GM18499 (cell line): ENCODE results near the gene CLPSL1.

Experiments
- ATAC-seq: cut with Tn5 transposase; IDR thresholded peaks from one replicate; pipeline ENCODE4 v1.9.1; 2021; ENCODE audit warnings: moderate number of reproducible peaks; ENCODE audit not compliant: insufficient read depth, unreplicated experiment

Gene CLPSL1

GRCh38 chr6:35794536-35795452, 14.0 kb downstream of the CLPSL1 start:
- no peak for ATAC-seq

DNA sequence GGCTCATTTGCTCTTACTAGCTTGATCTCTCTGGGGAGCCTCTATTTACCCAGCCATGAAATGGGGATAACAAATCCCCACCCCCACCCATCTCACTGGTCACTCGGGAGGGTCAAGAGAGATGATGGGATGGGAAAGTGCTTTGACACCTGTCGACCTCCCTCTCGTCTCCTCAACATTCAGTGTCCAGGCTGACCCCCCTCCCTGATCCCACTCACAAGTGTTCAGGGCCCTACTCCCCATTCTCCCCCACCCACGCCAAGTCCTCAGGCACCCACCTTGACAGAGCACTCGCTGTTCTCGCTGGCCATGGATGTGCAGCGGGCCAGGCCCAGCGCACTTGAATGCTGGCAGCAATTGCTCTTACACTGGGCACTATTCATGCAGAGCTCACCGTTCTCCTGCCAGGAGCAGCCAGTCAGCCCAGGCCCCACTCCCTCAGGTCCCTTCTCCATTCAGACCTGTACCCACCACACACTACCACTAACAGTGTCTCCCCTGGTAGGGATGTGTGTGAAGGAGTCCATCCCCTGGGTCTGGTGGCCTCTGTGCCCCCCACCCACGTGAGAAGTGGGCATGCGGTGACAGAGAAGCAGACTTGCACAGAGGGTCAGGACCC, 14.7 kb downstream of the CLPSL1 start:
- ATAC-seq: no peak

DNA sequence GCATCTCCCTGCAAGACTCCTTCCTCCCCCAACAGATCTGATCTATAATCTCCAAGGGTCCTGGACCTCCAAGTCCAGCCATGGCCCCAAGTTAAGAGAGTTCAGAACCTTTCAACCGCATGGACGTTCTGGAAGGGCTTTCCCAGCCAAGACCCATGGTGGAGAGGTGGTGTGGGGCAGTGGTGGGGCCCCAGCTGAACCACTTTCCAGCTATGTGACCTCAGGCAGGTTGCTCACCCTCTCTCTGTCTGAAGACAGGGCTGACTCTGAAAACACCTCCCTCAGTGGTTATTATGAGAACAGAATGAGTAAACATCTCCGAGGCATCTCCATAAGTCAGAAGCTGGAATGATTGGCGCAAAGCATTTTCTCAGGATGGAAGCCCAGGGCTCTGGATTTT, 15.4 kb downstream of the CLPSL1 start:
- no peak for ATAC-seq

DNA sequence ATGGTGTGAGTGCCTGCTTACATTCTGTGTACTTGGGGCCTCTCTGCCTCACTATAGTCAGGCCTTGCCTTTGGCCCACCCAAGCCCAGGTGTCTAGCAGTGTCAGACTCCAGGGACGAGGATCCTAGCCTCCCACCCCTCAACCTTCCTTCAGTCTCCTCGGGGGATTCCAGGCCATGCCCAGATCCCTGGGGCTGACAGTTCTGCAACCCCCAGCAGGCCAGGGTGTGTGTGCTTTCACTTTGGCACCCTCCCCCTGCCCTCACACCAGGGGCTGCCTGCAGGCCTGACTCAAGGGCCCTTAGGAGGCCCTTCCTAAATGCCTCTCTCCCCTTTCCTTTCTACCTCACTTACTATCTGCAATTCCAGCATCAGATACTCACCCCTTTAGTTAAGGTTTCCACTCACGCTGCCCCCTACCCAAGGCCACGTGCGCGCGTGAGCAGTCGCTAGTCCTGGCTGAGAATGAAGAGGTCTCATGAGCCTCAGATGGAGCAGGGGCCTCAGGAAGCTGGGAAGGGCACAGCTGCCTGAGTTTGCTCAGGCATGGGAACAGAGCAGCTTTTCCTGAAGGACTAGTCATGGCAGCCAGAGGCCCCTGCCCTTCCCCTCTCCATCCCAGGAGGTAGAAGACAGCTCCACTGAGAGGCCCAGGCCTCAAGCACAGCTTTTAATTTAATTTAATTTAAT, 17.2 kb downstream of the CLPSL1 start:
- ATAC-seq: no peak

GRCh38 chr6:35798706-35799105, 17.9 kb downstream of the CLPSL1 start:
- ATAC-seq: no peak

DNA sequence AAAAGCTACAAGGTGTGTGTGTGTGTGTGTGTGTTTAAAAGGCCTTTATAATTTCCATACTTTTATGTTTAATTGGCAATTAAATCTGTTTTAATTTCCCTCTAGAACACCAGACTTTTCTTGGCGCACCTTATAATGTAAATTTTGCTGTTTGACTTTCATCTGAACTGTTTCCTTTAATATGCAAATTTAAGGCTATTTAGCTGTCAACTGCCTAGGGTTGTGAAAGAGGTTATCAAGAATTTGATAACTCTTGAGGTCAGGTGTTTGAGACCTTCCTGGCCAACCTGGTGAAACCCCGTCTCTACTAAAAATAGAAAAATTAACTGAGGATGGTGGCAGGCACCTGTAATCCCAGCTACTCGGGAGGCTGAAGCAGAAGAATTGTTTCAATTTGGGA, 20.3 kb downstream of the CLPSL1 start:
- no peak for ATAC-seq

DNA sequence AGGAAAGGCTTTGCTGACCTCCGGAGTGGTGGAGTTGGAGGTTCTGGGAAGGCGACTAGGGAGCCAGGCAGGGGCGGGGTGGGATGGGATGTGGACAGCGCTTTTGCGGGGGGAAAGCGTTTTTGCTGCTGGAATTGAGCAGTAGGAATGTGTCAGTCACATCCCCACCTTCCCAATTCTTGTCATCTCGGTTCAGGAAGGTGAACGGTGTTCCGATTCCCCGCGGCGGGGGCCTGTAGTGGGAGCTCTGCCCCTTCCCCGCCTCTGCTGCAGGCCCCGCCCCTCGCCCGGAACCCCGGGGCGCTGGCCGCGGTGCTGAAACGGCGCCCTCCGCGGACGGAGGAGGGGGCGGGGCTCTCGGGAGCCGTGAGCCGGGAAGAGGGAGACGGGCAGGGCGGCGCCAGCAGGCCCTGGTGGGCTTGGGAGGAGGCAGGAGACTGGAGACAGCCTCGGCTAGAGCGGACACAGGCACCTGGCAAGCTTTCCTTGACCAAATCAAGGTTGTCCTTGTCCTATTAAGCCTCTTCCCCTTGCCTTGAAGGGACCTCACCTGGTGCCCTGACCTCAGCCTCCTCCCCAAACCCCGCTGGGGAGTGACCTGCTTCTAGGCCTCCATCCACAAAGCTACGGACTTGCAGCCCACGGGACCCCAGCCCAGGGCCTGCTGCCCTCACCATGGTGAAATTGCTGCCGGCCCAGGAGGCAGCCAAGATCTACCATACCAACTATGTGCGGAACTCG, 24.3 kb downstream of the CLPSL1 start, which contains the start of gene LHFPL5:
Gene LHFPL5, plus strand, starts transcription at position 357 of the 741 bp plus-strand sequence. Its CDS starts 319 bp downstream, at position 676.
- ATAC-seq: no peak

GRCh38 chr6:35808688-35809087, 27.9 kb downstream of the CLPSL1 start:
- no peak for ATAC-seq

DNA sequence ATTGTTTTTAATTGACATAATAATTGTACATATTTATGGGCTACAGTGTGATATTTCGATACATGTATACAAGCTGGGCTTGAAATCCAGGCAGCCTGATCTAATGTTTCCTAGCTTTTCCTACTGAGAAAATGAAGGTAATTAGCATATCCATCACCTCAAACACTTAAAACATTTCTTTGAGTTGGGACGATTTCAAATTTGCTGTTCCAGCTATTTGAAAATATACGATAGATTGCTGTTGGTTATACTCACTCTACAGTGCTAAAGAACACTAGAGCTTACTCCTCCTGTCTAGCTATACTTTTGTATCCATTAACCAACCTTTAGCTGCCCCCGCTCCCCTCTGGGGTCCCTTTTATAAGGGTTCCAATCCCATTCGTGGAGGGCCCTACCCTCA, 29.0 kb downstream of the CLPSL1 start:
- ATAC-seq: no peak

DNA sequence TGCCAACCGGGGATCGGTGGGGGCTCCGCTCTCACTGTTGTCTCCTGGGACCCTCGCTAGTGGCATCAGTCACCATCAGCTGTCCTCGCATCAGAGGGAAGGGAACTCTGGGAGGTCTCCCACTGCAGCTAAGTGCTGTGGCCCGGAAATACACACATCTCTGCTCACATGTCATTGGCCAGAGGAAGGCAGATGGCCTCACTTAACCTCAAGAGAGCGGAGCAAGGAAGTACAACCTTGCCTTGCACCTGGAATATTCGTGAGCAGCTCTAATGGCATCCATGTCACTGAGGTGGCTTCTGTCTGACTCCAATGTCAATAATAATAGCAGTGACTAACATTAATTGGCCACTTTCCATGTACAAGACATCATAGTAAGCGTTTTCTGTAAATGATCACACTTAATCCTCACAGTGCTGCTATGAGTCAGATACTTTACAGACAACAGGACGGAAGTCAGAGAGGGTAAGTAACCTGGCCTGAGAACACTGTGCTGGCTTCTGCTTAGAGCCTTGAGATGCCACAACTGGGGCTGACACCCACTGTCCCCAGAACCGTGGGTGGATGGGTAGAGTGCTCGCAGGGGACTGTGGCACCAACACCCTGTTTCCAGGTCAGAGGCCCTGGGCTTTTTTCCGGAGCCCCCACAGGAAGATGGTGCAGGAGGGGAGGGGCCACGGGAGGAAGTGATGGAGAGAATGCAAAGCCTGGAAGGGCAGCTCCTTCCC, 30.3 kb downstream of the CLPSL1 start:
- no peak for ATAC-seq

GRCh38 chr6:35811699-35811995, 30.8 kb downstream of the CLPSL1 start:
- ATAC-seq: no peak

GRCh38 chr6:35817515-35817914, 36.7 kb downstream of the CLPSL1 start:
- no peak for ATAC-seq

GRCh38 chr6:35823601-35824000, 42.8 kb downstream of the CLPSL1 start:
- ATAC-seq: no peak

- no peak for ATAC-seq
These were observed 43.9 kb downstream of the CLPSL1 start for GRCh38 chr6:35824552-35825192.

DNA sequence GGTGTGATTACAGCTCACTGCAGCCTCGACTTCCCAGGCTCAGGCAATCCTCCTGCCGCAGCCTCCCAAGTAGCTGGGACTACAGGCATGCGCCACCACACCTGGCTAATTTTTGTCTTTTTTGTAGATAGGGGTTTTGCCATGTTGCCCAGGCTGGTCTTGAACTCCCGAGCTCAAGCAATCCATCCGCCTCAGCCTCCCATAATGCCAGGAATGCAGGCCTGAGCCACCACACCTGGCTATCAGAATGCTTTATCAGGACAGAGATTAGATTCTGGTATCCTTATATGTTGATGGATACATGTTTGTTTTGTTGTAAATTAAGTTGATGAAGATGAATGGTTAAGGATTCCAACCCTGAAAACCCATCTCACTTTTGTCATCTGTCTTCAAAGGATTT, 48.5 kb downstream of the CLPSL1 start:
- no peak for ATAC-seq

GRCh38 chr6:35831257-35832007, 50.6 kb downstream of the CLPSL1 start:
- ATAC-seq: no peak

- ATAC-seq: no peak
These were observed 52.7 kb downstream of the CLPSL1 start for GRCh38 chr6:35833536-35833935.
